ENCODE data around the gene ATRNL1. TPM values are rescaled to one million over a fixed set of nuclear protein-coding genes. Genes with fewer than 3 reads are reported as not detected.

Gene ATRNL1
- total and polyA plus RNA-seq, 2 of the 8 experiments (the other 6 are each of a cell fraction or from before 2014, with no cell fraction given) = 5.1 to 17.6 TPM

DNA sequence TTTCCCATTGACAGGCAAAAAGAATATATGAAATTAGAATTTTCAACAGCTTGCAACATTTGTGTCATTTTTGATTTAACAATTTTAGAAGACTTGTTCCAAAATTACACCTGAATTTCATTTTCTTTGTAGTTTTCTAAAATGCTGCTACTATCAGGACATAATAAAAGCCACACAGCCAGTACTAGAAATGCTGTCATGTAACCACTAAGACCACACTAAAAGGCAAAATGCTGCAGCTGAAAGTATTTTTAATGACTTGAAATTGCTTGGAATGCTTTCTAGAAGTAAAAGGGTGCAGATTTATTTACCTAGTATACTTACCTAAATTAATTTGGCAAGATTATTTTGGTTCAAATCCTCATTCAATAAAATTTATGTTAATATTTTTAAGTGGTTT, 709.7 kb downstream of the ATRNL1 start:
- no peak overlapping the region for H3K4me3 ChIP-seq (ENCODE audit: extremely low read depth in 1 of 4, insufficient read depth in 2 of 4, low read depth in 3 of 4, low read length in 4 of 4)
- no peaks in the 10 kb centered on the region for H3K79me1 ChIP-seq (ENCODE audit: low read depth, low read length)
- no peaks in the 10 kb centered on the region for H3K27me3 ChIP-seq (replicated peaks in 1 of 4; ENCODE audit: control insufficient read depth in 3 of 4, extremely low read depth in 1 of 4, insufficient read depth in 3 of 4, low read length in 3 of 4)
- no peaks in the 10 kb centered on the region; a peak in 1 of 8 replicates for H3K36me3 ChIP-seq (ENCODE audit: control insufficient read depth in 2 of 4, insufficient read depth in 4 of 4, low read length in 3 of 4)
- H2BK5ac ChIP-seq (ENCODE audit: low read depth, low read length) = no peak overlapping the region
- no peak overlapping the region for H3K4ac ChIP-seq (replicated peaks; ENCODE audit: insufficient read length, low read depth, low read length)
- H4K8ac ChIP-seq (ENCODE audit: extremely low read depth, insufficient read depth, low read length) = no peak overlapping the region
- no peaks in the 10 kb centered on the region for H3K79me2 ChIP-seq (ENCODE audit: control insufficient read depth in 1 of 2, insufficient read depth in 2 of 2, low read length in 2 of 2)
- FAIRE-seq (no peak), DNase-seq (ENCODE audit: low read depth in 1 of 2, low spot score in 2 of 2) (no peak)
- H3K18ac ChIP-seq (ENCODE audit: extremely low read depth, low read length) = no peak overlapping the region
- CTCF ChIA-PET (ENCODE audit: partially characterized antibody) = no interaction called here
- no peaks in the 10 kb centered on the region for H3K23me2 ChIP-seq (ENCODE audit: low read depth, low read length)
- TF ChIP-seq CEBPB (IDR thresholded peaks at IDR 0.05; ENCODE audit: low read depth, low read length) (no peak), CTBP2 (IDR thresholded peaks at IDR 0.05; ENCODE audit: borderline replicate concordance, insufficient read depth, insufficient read length, low read length) (no peak), CHD1 (IDR thresholded peaks at IDR 0.05; ENCODE audit: low read depth, low read length) (no peak), MAFK (IDR thresholded peaks at IDR 0.05; ENCODE audit: low read depth, low read length) (no peak), TBP (IDR thresholded peaks at IDR 0.05; ENCODE audit: low read depth, low read length) (no peak)
- H2BK20ac ChIP-seq (ENCODE audit: low read length) = no peak overlapping the region
- no peak overlapping the region for H3K56ac ChIP-seq (replicated peaks; ENCODE audit: insufficient read length, low read depth, low read length)
- no peak overlapping the region for H4K5ac ChIP-seq (ENCODE audit: insufficient read length, low read depth, low read length)
- H3K23ac ChIP-seq (ENCODE audit: insufficient read length) = no peak overlapping the region
- no peaks in the 10 kb centered on the region; a peak in 1 of 4 replicates for H3K9me3 ChIP-seq (ENCODE audit: insufficient read depth in 2 of 2, low read depth in 1 of 2, low read length in 1 of 2)
- no peaks in the 10 kb centered on the region for H4K20me1 ChIP-seq (replicated peaks in 1 of 2; ENCODE audit: control insufficient read depth in 1 of 2, insufficient read depth in 2 of 2, low read length in 2 of 2)
- H2BK120ac ChIP-seq (replicated peaks; ENCODE audit: low read depth, low read length) = no peak overlapping the region
- no peak overlapping the region for H3K27ac ChIP-seq (ENCODE audit: low read depth, low read length)
- no peak overlapping the region for H2BK12ac ChIP-seq (ENCODE audit: low read depth, low read length)
- H3K9ac ChIP-seq (replicated peaks in 1 of 4; ENCODE audit: extremely low read depth in 1 of 4, low read depth in 3 of 4, low read length in 3 of 4) = no peak overlapping the region
- H2BK15ac ChIP-seq (ENCODE audit: low read length) = no peak overlapping the region
- peaks cover 0 to 12% (median 5%) of the 10 kb centered on the region in 4 experiments; a peak in 2 of 7 replicates for H3K4me1 ChIP-seq (replicated peaks in 1 of 4; ENCODE audit: control insufficient read depth in 3 of 4, insufficient read depth in 4 of 4, low read length in 3 of 4)
- no peak overlapping the region for H4K91ac ChIP-seq (replicated peaks; ENCODE audit: insufficient read length, low read length)
- no peak overlapping the region for H2AFZ ChIP-seq (ENCODE audit: low read length)
- H3K4me2 ChIP-seq (ENCODE audit: insufficient read depth in 1 of 2, low read depth in 2 of 2, low read length in 2 of 2) = no peak overlapping the region
- no peak overlapping the region for H3K14ac ChIP-seq (ENCODE audit: insufficient read length)
- POLR2A ChIA-PET (ENCODE audit: partially characterized antibody) = no interaction called here
- no peak overlapping the region for H2AK5ac ChIP-seq (ENCODE audit: low read depth, low read length)

All from H1 (cell line).